Globus pallidus (tissue), 1 donor: ENCODE measurements around the gene CDC42SE2.

Experiments used
- DNase-seq: peaks from one replicate; pipeline ENCODE4 v3.0.0-alpha.2; 2015; ENCODE audit warnings: low spot score

CDC42SE2 gene

DNA sequence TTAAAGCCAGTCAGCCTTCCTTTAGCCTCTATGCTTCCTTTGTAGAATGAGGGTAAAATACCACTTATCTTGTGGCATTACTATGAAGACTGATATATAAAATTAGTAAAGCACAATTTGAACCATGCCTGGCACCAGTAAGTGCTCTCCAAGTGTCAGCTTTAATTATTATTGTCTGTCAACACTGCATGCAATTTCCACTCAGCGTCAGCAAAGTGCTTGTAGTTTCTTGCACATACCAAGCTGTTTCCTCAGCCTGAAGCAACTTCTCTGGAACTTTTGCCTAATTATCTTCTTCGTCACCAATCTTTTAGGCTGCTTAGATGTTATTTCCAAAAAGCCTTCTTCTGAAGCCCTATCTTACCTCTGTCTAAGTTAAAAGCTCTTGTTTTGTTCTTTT is 177.3 kb downstream of the CDC42SE2 start:
- no peak for DNase-seq
